HG02885 (cell line): Measurements from ENCODE around the gene TBC1D22A.
"Not testable (repeated sequence)": the region's sequence is repeated elsewhere in the genome, so short reads cannot be mapped to it uniquely, and the experiment has no call there.

Experiments
- ATAC-seq: cut with Tn5 transposase; IDR thresholded peaks from one replicate; pipeline ENCODE4 v1.9.1; 2021; ENCODE audit warnings: mild to moderate bottlenecking; ENCODE audit not compliant: unreplicated experiment, poor library complexity

The TBC1D22A gene

DNA sequence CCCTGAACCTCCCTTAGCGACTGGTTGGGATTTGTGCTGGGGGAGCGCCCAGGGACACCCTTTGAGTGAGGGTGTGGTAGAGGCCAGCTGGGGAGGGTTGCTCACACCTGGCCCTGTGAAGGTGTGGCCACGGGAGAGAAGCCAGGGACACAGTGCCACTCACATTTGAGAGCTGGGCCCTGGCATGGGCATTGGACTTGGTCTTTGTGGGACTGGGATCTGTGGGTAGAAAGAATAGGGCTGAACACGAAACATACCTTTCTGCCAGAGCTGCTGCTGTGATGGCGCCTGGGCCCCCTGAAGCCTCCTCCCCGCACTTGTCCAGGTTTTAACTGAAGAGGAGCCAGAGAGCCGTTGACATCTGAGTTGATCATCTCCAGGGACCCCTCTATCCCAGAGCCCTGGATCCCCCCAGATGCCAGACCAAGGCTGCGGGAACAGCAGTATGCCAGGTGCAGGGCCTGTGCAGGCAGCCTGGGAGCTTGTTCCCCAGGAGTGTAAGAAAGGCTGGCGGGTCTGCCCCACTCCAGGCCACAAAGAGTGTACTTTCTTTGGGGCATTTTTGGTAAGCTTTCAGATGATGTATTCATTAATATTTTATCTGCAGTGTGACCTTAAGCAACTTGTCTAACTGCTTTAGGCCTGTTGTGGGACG is 284.1 kb downstream of the TBC1D22A start:
- ATAC-seq = no peak

DNA sequence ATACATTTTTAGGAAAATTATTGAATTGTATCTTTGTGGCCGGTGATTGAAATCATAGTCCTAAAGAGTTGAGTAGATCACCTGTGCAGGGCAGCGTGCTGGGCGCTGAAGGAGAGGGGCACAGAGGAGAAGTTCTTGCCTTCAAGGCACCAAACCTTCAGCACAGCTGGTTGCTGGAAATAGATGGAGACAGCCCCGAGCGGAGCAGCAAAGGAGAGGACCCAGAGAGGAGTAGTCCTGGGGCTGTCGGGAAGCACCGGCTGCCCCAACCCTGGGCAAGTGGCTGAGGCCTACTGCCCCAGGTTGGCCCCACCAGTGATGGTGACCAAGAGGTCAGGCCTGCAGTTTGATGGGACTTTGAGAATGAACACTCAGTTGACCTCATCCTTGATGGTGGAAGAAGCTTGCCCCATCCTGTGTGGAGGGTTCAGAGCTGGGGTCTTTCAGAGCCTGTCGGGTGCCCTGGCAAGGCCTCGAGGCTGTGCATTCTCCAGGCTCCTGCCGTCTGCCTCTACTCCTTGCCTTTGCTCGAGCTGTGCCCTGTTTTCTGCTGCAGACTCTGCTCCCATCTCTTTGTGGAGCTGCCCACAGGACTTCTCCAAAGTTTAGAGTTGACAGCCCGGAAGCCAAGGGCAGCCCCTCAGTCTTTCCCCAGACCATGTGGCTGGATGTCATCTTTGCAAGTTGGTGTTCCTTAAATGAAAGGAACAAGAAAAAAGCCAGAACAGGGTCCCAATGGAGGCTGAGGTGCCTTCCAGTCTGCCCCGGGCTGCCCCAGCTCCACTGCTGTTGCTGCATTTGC is 285.1 kb downstream of the TBC1D22A start:
- ATAC-seq = no peak

DNA sequence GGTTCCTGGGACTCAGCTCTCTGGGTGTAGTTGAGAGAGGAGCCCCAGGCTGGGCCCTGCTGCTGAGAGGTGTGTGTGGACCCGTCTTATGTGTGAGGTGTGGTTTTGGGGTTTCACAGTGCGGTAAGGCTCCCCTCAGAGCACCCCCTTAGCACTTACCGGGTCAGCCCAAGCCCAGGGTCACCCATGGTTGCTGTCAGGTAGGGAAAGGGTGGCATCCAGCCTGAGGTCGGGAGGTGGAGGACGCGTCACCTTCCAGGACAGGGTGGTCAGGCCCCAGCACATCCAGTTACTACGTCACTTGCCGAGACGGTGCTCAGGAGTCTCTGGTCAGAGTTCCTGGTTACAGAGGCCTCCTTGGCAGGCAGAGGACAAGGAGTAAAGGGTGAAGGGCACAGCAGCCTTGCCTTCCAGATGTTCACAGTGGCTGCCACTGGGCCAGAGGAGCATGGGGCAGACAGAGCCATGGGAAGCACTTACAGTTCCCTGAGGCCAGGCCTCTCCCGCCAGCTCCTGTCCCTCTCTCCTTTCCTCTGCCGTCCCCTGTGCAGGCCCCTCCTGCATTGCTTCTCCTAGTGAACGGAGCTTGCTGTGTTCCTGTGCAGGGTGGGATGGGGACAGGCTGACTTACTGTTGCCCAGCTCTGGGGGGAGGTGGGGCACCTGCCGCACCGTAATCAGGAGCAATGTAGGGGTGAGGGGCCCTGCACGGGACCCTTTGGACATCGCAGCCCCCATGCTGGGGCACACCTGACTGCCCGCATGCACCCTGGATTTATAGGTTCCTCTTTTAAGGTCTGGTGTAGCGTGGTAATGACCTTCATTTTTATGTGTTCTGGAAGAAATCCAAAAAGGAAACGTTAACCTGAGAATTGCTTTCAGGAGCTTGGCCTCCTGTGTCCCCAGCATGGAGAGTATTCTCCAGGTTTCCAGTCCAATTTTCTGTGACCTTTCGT is 285.9 kb downstream of the TBC1D22A start:
- no peak for ATAC-seq

DNA sequence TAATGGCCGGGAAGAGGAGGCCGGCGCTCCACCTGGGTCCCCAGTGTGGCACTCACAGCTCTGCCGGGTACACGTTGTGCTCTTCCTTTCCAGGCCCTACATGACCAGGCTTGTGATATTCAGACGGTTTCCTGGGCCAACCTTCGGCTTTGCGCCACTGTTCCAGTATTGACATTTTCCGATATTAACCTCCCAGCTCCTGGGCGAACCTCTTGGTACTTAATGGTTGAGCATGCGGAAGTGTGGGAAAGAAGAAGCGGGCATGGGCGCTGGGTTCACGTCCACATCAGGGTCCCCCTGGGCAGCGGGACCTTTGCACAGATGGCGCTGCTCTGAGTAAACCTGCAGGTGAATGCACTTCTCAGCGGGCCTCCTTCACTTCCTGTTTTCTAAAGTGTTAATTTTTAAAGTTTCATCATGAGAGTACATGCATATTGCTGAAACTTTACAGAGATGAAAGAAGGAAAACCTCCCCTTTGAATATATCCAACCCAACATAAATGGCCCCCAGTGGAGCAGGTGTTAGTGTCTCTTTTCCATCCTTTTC is 286.7 kb downstream of the TBC1D22A start:
- ATAC-seq = no peak

DNA sequence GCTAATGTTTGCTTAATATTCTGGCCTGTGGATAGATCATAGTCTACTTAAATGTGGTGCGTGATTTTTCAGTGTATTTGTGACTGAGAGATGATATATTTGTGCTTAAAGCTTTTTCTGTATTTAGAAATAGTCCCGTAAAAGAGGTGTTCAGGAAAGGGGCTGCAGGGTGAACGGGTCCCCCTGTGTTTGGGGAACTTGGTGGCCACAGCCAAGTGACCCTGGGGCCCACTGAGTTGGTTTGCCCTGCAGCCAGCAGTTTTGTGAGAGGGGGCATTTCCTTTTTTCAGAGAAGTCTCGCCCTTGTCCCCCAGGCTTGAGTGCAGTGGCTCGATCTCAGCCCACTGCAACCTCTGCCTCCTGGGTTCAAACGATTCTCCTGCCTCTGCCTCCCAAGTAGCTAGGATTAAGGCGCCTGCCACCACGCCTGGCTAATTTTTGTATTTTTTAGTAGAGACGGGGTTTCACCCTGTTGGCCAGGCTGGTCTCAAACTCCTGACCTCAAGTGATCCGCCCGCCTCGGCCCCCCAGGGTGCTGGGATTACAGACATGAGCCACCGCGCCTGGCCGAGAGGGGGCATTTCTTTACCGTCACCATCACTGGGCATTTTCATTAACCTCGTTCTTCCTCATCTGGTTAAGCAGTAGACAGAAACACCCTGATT is 287.4 kb downstream of the TBC1D22A start:
- not testable (repeated sequence) for ATAC-seq

DNA sequence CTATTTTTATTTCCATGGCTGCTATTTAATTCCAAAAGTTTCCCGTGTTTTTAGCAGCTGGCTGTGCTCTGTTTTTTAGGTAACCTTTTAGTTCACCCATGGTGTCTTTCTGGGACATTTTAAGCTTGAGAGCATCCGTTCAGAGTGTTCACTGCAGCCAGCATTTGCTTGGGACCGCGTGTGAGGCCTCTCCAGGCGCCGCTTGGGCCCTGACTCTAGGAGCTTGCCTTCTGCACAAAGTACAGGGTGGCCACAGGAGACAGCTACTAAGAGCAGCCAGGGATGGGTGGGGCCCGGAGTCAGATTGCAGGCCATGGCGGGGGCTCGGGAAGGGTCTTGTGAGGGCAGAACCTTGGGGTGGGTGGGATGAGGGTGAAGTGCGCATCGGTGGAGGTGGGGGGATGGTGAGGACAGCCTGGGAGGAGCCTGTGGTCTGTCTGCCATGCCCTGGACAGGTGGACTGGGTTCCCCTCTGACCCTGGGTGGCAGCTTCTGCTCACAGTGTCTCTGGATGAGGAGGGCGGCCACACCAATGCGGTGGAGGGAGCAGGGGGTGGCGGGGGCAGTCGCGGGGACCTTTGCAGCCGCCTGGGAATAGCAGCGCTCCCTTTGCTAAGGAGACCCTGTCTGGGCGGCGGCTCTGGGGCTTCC is 288.1 kb downstream of the TBC1D22A start:
- no peak for ATAC-seq

DNA sequence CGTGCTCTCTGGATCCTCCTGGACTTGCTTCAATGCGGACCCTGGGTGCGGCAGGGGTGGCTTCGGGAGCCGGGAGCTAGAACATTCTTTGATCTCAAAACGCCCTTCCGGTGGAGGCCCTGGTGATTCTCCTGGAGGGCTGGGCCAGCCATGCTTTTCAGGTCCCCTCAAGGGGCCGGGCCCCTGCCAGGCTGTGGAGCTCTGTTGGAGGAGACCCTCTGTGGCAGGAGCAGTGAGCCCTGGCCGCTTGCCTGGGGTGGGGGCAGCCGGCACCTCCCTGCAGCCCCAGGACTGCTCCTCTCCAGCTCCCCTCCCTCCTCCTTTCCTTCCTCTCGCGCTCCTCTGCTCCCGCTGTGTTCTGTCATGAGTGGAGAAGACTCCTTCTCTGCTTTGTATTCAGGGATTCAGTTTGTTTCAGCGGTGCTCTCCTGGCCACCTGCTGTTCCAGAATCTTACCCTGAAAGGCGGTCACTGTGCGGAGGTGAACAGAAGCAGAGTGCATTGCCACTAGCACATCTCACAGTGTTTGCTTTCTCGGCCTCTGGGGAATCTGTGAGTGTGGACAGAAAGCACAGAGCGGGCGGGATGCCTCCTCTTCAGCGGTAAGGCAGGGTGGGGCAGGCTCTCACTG is 289.1 kb downstream of the TBC1D22A start:
- ATAC-seq = no peak

DNA sequence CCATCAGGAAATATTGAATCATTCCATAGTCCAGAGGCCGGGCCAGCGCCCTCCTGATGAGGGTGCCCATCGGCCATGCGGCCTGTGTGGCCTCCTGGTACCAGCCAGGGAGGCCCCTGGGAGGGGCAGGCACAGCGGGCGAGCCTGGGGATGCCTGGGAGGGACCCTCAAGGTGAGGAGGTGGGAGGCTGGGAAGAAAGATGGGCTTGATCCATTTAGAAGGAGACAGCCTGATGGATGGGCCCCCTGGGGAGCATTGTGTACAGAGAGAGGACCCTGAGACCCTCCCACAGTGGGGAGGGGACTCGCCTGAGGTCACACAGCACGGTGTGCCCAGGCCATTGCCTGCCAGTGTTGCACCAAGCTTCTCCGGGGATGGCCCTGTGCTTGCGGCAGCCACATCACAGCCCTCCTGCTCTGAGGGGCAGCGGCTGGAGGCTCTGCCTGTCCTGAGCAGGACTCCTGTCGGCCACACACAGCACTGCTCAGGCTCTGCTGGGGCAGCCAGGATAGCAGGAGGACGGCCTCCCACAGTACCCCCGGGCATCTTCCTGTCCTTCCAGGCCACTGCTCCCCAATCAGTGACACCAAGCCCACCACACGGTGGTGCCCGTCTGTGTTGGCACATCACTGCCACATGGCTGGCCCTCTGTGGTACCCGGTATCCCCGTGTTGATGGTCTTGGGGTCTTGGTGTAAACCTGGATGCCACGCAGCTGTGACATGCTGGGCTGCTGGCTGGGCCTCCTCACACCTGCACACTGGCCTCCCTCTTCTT is 290.0 kb downstream of the TBC1D22A start:
- ATAC-seq = no peak

DNA sequence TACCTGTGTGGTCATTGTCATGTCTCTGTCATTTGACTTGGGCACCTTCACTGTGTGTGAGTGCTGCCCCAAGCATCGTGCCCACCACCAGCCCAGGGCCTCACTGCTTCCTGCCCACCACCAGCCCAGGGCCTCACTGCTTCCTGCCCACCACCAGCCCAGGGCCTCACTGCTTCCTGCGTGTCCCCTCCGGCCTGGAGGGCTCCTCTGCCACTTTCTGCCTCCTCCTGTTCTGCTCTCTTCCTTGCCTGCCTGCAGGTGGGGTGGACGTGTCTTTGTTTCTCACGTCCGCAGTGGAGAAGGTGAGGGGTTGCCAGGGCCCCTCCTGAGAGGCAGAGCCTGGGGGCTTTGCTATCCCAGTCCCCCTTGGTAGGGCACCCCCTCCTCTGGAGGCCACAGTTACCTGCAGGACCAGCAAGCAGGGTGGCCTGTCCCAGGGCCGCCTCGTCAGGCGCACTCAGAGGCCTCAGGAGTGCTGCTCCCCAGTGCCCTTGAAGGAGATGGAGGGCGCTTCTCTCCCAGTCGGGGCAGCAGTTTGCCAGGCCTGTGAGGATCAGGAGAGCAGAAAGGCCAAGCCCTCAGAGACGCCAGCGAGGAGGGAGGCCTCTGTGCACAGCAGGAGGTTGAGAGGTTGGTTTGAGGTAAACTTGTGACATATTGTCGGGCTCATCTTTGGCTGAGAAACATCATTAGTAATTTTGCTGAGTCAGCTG is 290.7 kb downstream of the TBC1D22A start:
- ATAC-seq = no peak

DNA sequence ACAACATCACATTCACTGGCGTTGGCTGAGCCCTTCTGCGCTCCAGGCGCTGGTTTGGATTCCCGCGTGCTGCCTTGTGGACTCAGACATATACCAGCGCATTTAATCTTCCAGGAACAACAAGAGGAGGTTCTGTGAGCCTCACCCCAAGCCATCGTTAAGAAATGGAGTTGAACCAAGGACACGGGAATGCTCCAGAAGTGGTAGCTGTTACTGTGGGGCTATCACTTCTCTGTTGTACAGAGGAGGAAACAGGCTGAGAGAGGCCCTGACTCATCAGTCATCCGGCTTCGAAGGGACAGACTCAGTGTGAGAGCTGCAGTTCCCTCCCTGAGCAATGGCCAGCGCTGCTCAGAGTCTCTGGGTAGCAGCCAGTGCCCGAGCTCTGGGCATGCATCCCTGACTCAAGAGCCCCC is 291.3 kb downstream of the TBC1D22A start:
- ATAC-seq = no peak

DNA sequence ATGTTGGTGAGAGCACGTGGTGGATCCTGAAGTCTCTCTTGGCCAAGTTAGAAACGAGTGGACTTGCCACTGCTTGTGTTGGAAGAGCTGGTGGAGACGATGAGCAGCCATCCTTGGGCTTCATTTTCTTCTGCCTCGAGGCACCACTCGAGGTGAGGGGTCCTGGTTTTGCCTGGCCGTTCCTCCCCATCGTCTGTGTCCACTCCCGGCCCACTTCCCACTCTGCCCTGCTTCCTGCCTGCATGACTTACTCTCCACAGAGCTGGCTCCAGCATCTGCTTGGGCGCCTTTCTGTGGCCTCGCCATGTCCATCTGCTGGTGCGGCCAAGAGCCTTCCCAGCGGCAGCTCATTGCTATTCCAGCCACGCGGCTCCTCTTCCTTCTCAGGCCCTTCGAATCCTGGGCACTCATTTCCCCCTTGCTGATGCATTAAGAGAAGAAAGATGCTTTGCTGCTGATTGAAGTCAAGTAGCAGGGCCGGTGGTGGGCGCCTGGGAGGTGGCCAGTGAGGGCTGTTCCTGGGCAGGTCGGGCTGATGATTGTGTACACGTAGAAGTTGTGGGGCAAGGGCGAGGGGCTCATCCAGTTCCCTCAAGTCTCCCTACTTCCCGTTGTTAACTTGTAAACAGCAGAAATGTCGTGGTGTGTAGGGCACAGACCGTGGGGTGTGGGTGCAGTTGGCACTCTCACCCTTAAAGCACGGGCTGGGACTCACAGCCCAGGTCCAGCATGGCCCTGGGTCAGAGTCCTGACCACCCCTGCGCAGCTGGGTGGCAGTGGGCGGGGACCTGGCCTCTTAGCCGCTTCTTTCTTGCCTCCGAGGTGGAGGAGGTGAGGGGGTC is 292.0 kb downstream of the TBC1D22A start:
- ATAC-seq = no peak

DNA sequence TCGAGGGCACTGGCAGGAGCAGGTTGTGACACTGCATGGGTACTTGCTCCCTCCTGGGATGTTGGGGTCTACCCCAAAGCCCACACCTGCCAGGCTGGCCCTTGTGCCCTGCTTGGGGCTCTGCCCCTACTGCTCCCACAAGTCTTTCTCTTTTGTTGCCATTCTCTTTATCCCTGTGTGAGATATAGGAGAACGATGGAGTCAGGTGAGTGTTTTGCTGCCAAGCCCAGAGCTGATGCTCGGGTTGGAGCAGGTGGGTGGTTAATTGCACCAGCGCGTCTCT is 292.6 kb downstream of the TBC1D22A start:
- no peak for ATAC-seq

DNA sequence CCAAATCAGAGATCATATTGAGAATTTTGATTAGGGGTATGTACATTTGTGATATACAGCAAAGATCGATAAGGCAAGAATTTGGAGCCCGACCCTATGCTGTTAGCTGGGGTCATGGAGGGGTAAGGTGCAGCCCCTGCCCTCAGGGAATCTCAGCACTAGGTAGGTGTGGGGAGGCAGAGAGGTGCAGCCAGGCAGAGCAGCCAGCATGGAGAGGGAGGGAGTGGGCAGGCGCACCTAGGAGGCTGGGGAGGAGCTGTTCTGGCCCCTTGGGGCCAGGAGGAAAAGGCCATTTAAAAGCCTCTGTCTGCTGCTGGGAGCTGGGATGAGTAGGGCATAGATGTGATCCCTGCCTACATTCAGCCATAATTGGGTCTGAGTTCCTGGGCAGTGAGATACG is 293.0 kb downstream of the TBC1D22A start:
- no peak for ATAC-seq

DNA sequence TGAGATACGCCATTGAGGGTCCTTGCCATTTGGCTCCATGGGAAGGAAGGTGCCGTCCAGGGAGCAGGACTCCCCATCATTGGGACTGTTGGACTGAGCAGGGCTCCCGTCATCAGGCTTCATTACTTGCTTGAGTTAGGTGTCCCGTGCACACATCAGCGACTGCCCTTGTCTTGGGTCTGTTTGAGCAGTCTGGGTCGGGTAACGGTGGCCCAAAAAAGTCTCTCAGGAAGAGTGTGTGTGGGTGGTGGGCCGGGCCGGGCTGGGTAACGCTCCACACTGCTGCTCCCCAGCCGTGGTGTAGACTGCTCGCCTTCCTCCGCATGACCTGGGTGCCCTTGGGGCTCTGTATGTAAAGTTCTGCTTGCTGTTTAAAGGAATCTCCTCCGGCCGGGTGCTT is 293.5 kb downstream of the TBC1D22A start:
- ATAC-seq = no peak

DNA sequence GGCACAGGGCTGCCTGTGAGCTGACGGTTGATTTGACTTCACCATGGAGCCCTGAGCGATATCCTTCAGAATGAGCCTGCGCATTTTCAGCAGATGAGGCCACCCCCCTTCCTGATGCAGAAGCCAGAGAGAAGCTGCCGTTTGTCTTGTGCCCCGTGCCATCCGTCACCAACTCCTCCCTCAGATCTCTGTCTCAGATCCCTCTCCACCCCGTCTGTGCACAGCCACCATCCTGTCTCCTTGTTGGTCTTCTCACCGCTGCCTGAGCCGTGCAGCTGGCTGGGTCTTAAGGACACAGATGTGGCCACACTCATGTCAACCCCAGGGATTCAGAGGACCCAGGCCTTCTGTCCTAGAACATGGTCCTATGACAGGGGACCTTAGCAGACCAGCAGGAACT is 293.9 kb downstream of the TBC1D22A start:
- no peak for ATAC-seq

DNA sequence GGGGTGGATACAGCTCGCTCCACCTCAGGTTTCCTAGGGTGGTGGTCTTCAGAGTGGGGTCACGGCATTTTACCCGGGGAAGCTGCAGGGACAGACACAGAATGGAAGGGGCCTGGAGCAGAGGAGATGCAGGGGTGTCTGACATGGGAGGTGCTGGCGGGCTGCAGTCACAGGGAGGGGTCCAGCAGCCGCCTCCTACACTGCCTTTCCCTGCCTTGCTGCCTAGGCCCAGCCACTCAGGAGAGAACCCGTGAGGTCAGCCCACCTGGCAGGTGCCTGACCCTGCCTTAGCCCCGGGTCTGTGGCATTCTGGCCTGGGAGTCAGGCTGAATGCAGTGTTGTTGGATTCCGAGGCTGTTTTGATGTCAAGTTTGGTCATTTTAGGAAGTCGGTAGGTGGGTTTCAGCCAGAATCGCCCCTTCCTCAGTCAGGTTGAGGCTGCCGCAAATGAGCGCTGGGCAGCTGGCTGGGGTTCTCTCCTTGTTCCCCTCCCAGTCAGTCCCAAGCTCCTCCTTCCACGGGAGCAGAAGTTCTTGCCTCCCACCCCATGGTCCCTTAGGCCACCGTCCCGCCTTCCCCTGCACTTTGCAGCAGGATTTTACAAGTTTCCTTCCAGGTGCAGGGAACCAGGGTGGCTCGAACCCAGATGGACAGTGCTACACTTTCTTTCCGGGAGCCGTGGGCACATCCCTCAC is 294.5 kb downstream of the TBC1D22A start:
- no peak for ATAC-seq
